Astrocyte of the spinal cord (primary cell): ENCODE results near the gene ALKBH6.
A peak's percentile ranks its signal among the peaks of the same experiment; 100 is the strongest.
"Not testable (repeated sequence)": the region's sequence is repeated elsewhere in the genome, so short reads cannot be mapped to it uniquely, and the experiment has no call there.

Experiments
- DNase-seq: peaks from one replicate; pipeline ENCODE4 v3.0.0; 2011; ENCODE audit warnings: low read depth, low spot score
- H3K4me3 ChIP-seq: 2 replicates; pipeline ENCODE4 v1.5.1; 2011; ENCODE audit warnings: low read depth, mild to moderate bottlenecking, low read length, moderate library complexity
- CTCF ChIP-seq: IDR thresholded peaks from 2 replicates; pipeline ENCODE4 v1.5.1; 2012; ENCODE audit warnings: low read depth, mild to moderate bottlenecking, low read length, inconsistent platforms
- in situ Hi-C: cut with HindIII; loops from 2 replicates; pipeline ENCODE4 v1.10.0; 2017; ENCODE audit warnings: low sequenced_read_pairs

The ALKBH6 gene

GRCh38 chr19:35986664-35987570 is 27.1 kb downstream of the ALKBH6 start:
- in situ Hi-C loops: no loop called here
- TF ChIP-seq CTCF: no peak
- DNase-seq: no peak
- H3K4me3 ChIP-seq: peak overlapping the region; percentile 14

GRCh38 chr19:35986111-35986510 is 27.9 kb downstream of the ALKBH6 start:
- no peak overlapping the region for H3K4me3 ChIP-seq
- TF ChIP-seq CTCF: no peak
- no peak for DNase-seq
- in situ Hi-C loops: no loop called here

GRCh38 chr19:35983177-35983576 is 30.8 kb downstream of the ALKBH6 start:
- no peak for DNase-seq
- no peak overlapping the region for H3K4me3 ChIP-seq
- in situ Hi-C loops: no loop called here
- TF ChIP-seq CTCF: no peak

GRCh38 chr19:35980997-35981396 is 33.0 kb downstream of the ALKBH6 start:
- H3K4me3 ChIP-seq, DNase-seq, in situ Hi-C loops: not testable (repeated sequence)

- no peak overlapping the region for H3K4me3 ChIP-seq
- DNase-seq: no peak
- in situ Hi-C loops: no loop called here
- no peak for TF ChIP-seq CTCF
These were observed 35.1 kb downstream of the ALKBH6 start for GRCh38 chr19:35978832-35979365.

- no peak for DNase-seq
- in situ Hi-C loops: no loop called here
- TF ChIP-seq CTCF: no peak
- no peak overlapping the region for H3K4me3 ChIP-seq
These were observed 35.7 kb downstream of the ALKBH6 start for GRCh38 chr19:35978271-35978670.
